Measurements from ENCODE around the gene RBM12. TPM values are rescaled to one million over a fixed set of nuclear protein-coding genes. Genes with fewer than 3 reads are reported as not detected.

Gene RBM12
- total RNA-seq, 1 donor = 55.7 TPM

GRCh38 chr20:35648836-35649235, 15.9 kb downstream of the RBM12 start:
- Histone ChIP-seq H3K4me1 (ENCODE audit: insufficient read depth, low read length) (peaks cover 9% of the 10 kb centered on the region), H3K9me3 (ENCODE audit: low read depth, low read length) (no peaks in the 10 kb centered on the region), H3K27me3 (ENCODE audit: insufficient read depth, low read length) (no peaks in the 10 kb centered on the region), H3K4me3 (ENCODE audit: low read length) (no peak overlapping the region)

- no peaks in the 10 kb centered on the region for H3K9me3 ChIP-seq (ENCODE audit: low read depth, low read length)
- H3K4me3 ChIP-seq (ENCODE audit: low read length) = no peak overlapping the region
- no peaks in the 10 kb centered on the region for H3K27me3 ChIP-seq (ENCODE audit: insufficient read depth, low read length)
- peaks cover 23% of the 10 kb centered on the region for H3K4me1 ChIP-seq (ENCODE audit: insufficient read depth, low read length)
Observed at GRCh38 chr20:35644806-35645205, 19.9 kb downstream of the RBM12 start.

GRCh38 chr20:35643045-35643444, 21.7 kb downstream of the RBM12 start:
- Histone ChIP-seq H3K9me3 (ENCODE audit: low read depth, low read length) (no peaks in the 10 kb centered on the region), H3K4me1 (ENCODE audit: insufficient read depth, low read length) (peaks cover 23% of the 10 kb centered on the region), H3K27me3 (ENCODE audit: insufficient read depth, low read length) (no peaks in the 10 kb centered on the region), H3K4me3 (ENCODE audit: low read length) (no peak overlapping the region)

- Histone ChIP-seq H3K9me3 (ENCODE audit: low read depth, low read length) (no peaks in the 10 kb centered on the region), H3K4me3 (ENCODE audit: low read length) (no peak overlapping the region), H3K27me3 (ENCODE audit: insufficient read depth, low read length) (no peaks in the 10 kb centered on the region), H3K4me1 (ENCODE audit: insufficient read depth, low read length) (peaks cover 23% of the 10 kb centered on the region)
Observed at GRCh38 chr20:35641743-35642142, 23.0 kb downstream of the RBM12 start.

GRCh38 chr20:35640724-35641123, 24.0 kb downstream of the RBM12 start:
- Histone ChIP-seq H3K4me1 (ENCODE audit: insufficient read depth, low read length) (peaks cover 21% of the 10 kb centered on the region), H3K9me3 (ENCODE audit: low read depth, low read length) (no peaks in the 10 kb centered on the region), H3K4me3 (ENCODE audit: low read length) (no peak overlapping the region)

GRCh38 chr20:35638751-35639150, 25.9 kb downstream of the RBM12 start:
- H3K9me3 ChIP-seq (ENCODE audit: low read depth, low read length) = no peaks in the 10 kb centered on the region
- no peaks in the 10 kb centered on the region for H3K27me3 ChIP-seq (ENCODE audit: insufficient read depth, low read length)
- H3K4me1 ChIP-seq (ENCODE audit: insufficient read depth, low read length) = peaks cover 13% of the 10 kb centered on the region
- no peak overlapping the region for H3K4me3 ChIP-seq (ENCODE audit: low read length)

More at GRCh38 chr20:35640724-35641123, 24.0 kb downstream of the RBM12 start:
- H3K27me3 ChIP-seq (ENCODE audit: insufficient read depth, low read length) = no peaks in the 10 kb centered on the region

- Histone ChIP-seq H3K4me1 (ENCODE audit: insufficient read depth, low read length) (peaks cover 7% of the 10 kb centered on the region), H3K9me3 (ENCODE audit: low read depth, low read length) (no peaks in the 10 kb centered on the region), H3K27me3 (ENCODE audit: insufficient read depth, low read length) (no peaks in the 10 kb centered on the region), H3K4me3 (ENCODE audit: low read length) (no peak overlapping the region)
Observed at GRCh38 chr20:35637276-35637675, 27.4 kb downstream of the RBM12 start.

- no peaks in the 10 kb centered on the region for H3K27me3 ChIP-seq (ENCODE audit: insufficient read depth, low read length)
- H3K9me3 ChIP-seq (ENCODE audit: low read depth, low read length) = no peaks in the 10 kb centered on the region
- H3K4me3 ChIP-seq (ENCODE audit: low read length) = no peak overlapping the region
- H3K4me1 ChIP-seq (ENCODE audit: insufficient read depth, low read length) = no peaks in the 10 kb centered on the region
Observed at GRCh38 chr20:35636095-35636494, 28.6 kb downstream of the RBM12 start.

GRCh38 chr20:35635652-35636051, 29.0 kb downstream of the RBM12 start:
- Histone ChIP-seq H3K4me3 (ENCODE audit: low read length) (no peak overlapping the region), H3K4me1 (ENCODE audit: insufficient read depth, low read length) (no peaks in the 10 kb centered on the region), H3K27me3 (ENCODE audit: insufficient read depth, low read length) (no peaks in the 10 kb centered on the region), H3K9me3 (ENCODE audit: low read depth, low read length) (no peaks in the 10 kb centered on the region)

- no peaks in the 10 kb centered on the region for H3K27me3 ChIP-seq (ENCODE audit: insufficient read depth, low read length)
- H3K4me3 ChIP-seq (ENCODE audit: low read length) = no peak overlapping the region
Observed at GRCh38 chr20:35632539-35633115, 32.1 kb downstream of the RBM12 start.

GRCh38 chr20:35630636-35631035, 34.1 kb downstream of the RBM12 start:
- Histone ChIP-seq H3K27me3 (ENCODE audit: insufficient read depth, low read length) (no peaks in the 10 kb centered on the region), H3K4me3 (ENCODE audit: low read length) (no peak overlapping the region), H3K4me1 (ENCODE audit: insufficient read depth, low read length) (peaks cover 8% of the 10 kb centered on the region), H3K9me3 (ENCODE audit: low read depth, low read length) (no peaks in the 10 kb centered on the region)

More at GRCh38 chr20:35632539-35633115, 32.1 kb downstream of the RBM12 start:
- Histone ChIP-seq H3K9me3 (ENCODE audit: low read depth, low read length) (no peaks in the 10 kb centered on the region), H3K4me1 (ENCODE audit: insufficient read depth, low read length) (peaks cover 8% of the 10 kb centered on the region)

- no peaks in the 10 kb centered on the region for H3K27me3 ChIP-seq (ENCODE audit: insufficient read depth, low read length)
- no peaks in the 10 kb centered on the region for H3K9me3 ChIP-seq (ENCODE audit: low read depth, low read length)
- no peak overlapping the region for H3K4me3 ChIP-seq (ENCODE audit: low read length)
- peaks cover 8% of the 10 kb centered on the region for H3K4me1 ChIP-seq (ENCODE audit: insufficient read depth, low read length)
Observed at GRCh38 chr20:35629427-35630145, 35.1 kb downstream of the RBM12 start.

GRCh38 chr20:35627121-35627520, 37.6 kb downstream of the RBM12 start:
- no peak overlapping the region for H3K4me3 ChIP-seq (ENCODE audit: low read length)
- no peaks in the 10 kb centered on the region for H3K9me3 ChIP-seq (ENCODE audit: low read depth, low read length)
- H3K4me1 ChIP-seq (ENCODE audit: insufficient read depth, low read length) = peaks cover 8% of the 10 kb centered on the region
- H3K27me3 ChIP-seq (ENCODE audit: insufficient read depth, low read length) = no peaks in the 10 kb centered on the region

GRCh38 chr20:35626386-35627001, 38.2 kb downstream of the RBM12 start:
- H3K9me3 ChIP-seq (ENCODE audit: low read depth, low read length) = no peaks in the 10 kb centered on the region
- no peak overlapping the region for H3K4me3 ChIP-seq (ENCODE audit: low read length)
- H3K4me1 ChIP-seq (ENCODE audit: insufficient read depth, low read length) = peaks cover 8% of the 10 kb centered on the region
- no peaks in the 10 kb centered on the region for H3K27me3 ChIP-seq (ENCODE audit: insufficient read depth, low read length)

GRCh38 chr20:35625584-35626385, 38.9 kb downstream of the RBM12 start:
- no peaks in the 10 kb centered on the region for H3K27me3 ChIP-seq (ENCODE audit: insufficient read depth, low read length)
- H3K4me3 ChIP-seq (ENCODE audit: low read length) = no peak overlapping the region
- no peaks in the 10 kb centered on the region for H3K9me3 ChIP-seq (ENCODE audit: low read depth, low read length)
- H3K4me1 ChIP-seq (ENCODE audit: insufficient read depth, low read length) = peaks cover 8% of the 10 kb centered on the region

All from mononuclear cell (primary cell).